Fibroblast of the aortic adventitia (primary cell): ENCODE data around the gene LRP1B. TPM values are rescaled to one million over a fixed set of nuclear protein-coding genes. Genes with fewer than 3 reads are reported as not detected.
A peak's percentile ranks its signal among the peaks of the same experiment; 100 is the strongest.

ENCODE experiments used
- DNase-seq: peaks from one replicate; pipeline ENCODE4 v3.0.0-alpha.2; 2010; ENCODE audit warnings: low read depth
- H3K4me3 ChIP-seq: 2 replicates; pipeline ENCODE4 v1.5.1; 2011; ENCODE audit warnings: low read depth, mild to moderate bottlenecking, control low read depth, low read length, moderate library complexity
- total RNA-seq: library from RNA; depleted of rRNA; stranded (reverse); fragments of >200 nt; gene quantifications from 2 replicates; pipeline ENCODE4 v1.2.3, GENCODE V29; 2012; ENCODE audit warnings: low replicate concordance
- TF ChIP-seq, protein P1 (sequence below): IDR thresholded peaks from 2 replicates; pipeline ENCODE4 v1.5.1; 2011; ENCODE audit warnings: mild to moderate bottlenecking, low read length, control low read depth, inconsistent platforms; ENCODE audit not compliant: insufficient read depth

The LRP1B gene
- total RNA-seq, 1 donor = 0.36 TPM

- TF ChIP-seq, protein P1, sequence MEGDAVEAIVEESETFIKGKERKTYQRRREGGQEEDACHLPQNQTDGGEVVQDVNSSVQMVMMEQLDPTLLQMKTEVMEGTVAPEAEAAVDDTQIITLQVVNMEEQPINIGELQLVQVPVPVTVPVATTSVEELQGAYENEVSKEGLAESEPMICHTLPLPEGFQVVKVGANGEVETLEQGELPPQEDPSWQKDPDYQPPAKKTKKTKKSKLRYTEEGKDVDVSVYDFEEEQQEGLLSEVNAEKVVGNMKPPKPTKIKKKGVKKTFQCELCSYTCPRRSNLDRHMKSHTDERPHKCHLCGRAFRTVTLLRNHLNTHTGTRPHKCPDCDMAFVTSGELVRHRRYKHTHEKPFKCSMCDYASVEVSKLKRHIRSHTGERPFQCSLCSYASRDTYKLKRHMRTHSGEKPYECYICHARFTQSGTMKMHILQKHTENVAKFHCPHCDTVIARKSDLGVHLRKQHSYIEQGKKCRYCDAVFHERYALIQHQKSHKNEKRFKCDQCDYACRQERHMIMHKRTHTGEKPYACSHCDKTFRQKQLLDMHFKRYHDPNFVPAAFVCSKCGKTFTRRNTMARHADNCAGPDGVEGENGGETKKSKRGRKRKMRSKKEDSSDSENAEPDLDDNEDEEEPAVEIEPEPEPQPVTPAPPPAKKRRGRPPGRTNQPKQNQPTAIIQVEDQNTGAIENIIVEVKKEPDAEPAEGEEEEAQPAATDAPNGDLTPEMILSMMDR = no peak
- DNase-seq = peak; percentile 45
- no peak overlapping the region for H3K4me3 ChIP-seq
These were observed 1068.4 kb downstream of the LRP1B start for GRCh38 chr2:141062443-141062842.

DNA sequence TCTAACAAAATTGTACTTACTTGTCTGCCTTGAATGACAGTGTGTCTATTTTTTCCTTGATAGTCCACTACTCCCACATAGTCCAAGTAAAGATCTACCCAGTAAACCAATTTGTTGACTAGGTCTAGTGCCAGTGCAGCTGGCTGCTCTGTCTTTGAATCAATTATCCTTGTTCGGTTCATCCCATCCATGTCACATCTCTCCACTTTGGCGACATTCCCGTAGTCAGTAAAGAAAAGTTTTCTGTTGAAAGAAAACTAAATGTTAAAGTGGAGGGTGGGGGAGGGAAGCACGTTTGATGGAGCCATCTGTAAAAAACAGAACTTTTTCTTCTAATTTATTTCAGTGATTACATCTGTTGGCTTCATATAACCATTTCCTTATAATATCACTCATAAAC, 1068.8 kb downstream of the LRP1B start:
- no peak overlapping the region for H3K4me3 ChIP-seq
- DNase-seq = no peak
- TF ChIP-seq, protein P1 = no peak

- DNase-seq = no peak
- no peak overlapping the region for H3K4me3 ChIP-seq
- TF ChIP-seq, protein P1 = no peak
These were observed 1072.3 kb downstream of the LRP1B start for GRCh38 chr2:141058556-141058955.

- DNase-seq = peak; percentile 60
- H3K4me3 ChIP-seq = no peak overlapping the region
- TF ChIP-seq, protein P1 = no peak
These were observed 1075.3 kb downstream of the LRP1B start for GRCh38 chr2:141055531-141055930.

GRCh38 chr2:141048951-141049350, 1081.9 kb downstream of the LRP1B start:
- no peak for DNase-seq
- TF ChIP-seq, protein P1 = no peak
- H3K4me3 ChIP-seq = no peak overlapping the region

GRCh38 chr2:141041281-141041680, 1089.5 kb downstream of the LRP1B start:
- TF ChIP-seq, protein P1 = no peak
- no peak for DNase-seq
- no peak overlapping the region for H3K4me3 ChIP-seq

- DNase-seq = no peak
- TF ChIP-seq, protein P1 = no peak
- H3K4me3 ChIP-seq = no peak overlapping the region
These were observed 1092.5 kb downstream of the LRP1B start for GRCh38 chr2:141038341-141038740.
